ENCODE measurements around the gene CLASP1. TPM values are rescaled to one million over a fixed set of nuclear protein-coding genes. Genes with fewer than 3 reads are reported as not detected.

CLASP1 gene
- total RNA-seq, 1 donor from 2014 or later, result 163 TPM

GRCh38 chr2:121577381-121577780 lies 71.9 kb downstream of the CLASP1 start:
- Mint-ChIP-seq H3K9me3 (ENCODE audit: unreplicated experiment) (peaks cover 3% of the 10 kb centered on the region), H3K36me3 (ENCODE audit: unreplicated experiment) (no peaks in the 10 kb centered on the region), H3K4me3 (ENCODE audit: unreplicated experiment) (peak overlapping the region; percentile 32), H3K27me3 (ENCODE audit: unreplicated experiment) (no peaks in the 10 kb centered on the region), H3K27ac (ENCODE audit: unreplicated experiment) (peak overlapping the region; percentile 24), H3K4me1 (ENCODE audit: low read depth, unreplicated experiment) (peaks cover 38% of the 10 kb centered on the region)
- DNase-seq, result no peak
- TF ChIP-seq CTCF (IDR thresholded peaks at IDR 0.05; ENCODE audit: partially characterized antibody, unreplicated experiment), result no peak

GRCh38 chr2:121576263-121576662 lies 73.0 kb downstream of the CLASP1 start:
- no peaks in the 10 kb centered on the region for H3K27me3 Mint-ChIP-seq (ENCODE audit: unreplicated experiment)
- H3K4me1 Mint-ChIP-seq (ENCODE audit: low read depth, unreplicated experiment), result peaks cover 44% of the 10 kb centered on the region
- no peak overlapping the region for H3K4me3 Mint-ChIP-seq (ENCODE audit: unreplicated experiment)
- peaks cover 3% of the 10 kb centered on the region for H3K9me3 Mint-ChIP-seq (ENCODE audit: unreplicated experiment)
- no peak overlapping the region for H3K27ac Mint-ChIP-seq (ENCODE audit: unreplicated experiment)
- no peak for TF ChIP-seq CTCF (IDR thresholded peaks at IDR 0.05; ENCODE audit: partially characterized antibody, unreplicated experiment)
- no peaks in the 10 kb centered on the region for H3K36me3 Mint-ChIP-seq (ENCODE audit: unreplicated experiment)
- no peak for DNase-seq

GRCh38 chr2:121575800-121576199 lies 73.5 kb downstream of the CLASP1 start:
- H3K4me3 Mint-ChIP-seq (ENCODE audit: unreplicated experiment), result no peak overlapping the region
- DNase-seq, result no peak
- no peaks in the 10 kb centered on the region for H3K36me3 Mint-ChIP-seq (ENCODE audit: unreplicated experiment)
- peaks cover 43% of the 10 kb centered on the region for H3K4me1 Mint-ChIP-seq (ENCODE audit: low read depth, unreplicated experiment)
- H3K27ac Mint-ChIP-seq (ENCODE audit: unreplicated experiment), result no peak overlapping the region
- H3K27me3 Mint-ChIP-seq (ENCODE audit: unreplicated experiment), result no peaks in the 10 kb centered on the region
- TF ChIP-seq CTCF (IDR thresholded peaks at IDR 0.05; ENCODE audit: partially characterized antibody, unreplicated experiment), result no peak
- peaks cover 3% of the 10 kb centered on the region for H3K9me3 Mint-ChIP-seq (ENCODE audit: unreplicated experiment)

GRCh38 chr2:121570667-121571055 lies 78.6 kb downstream of the CLASP1 start:
- no peak for TF ChIP-seq CTCF (IDR thresholded peaks at IDR 0.05; ENCODE audit: partially characterized antibody, unreplicated experiment)
- no peaks in the 10 kb centered on the region for H3K27me3 Mint-ChIP-seq (ENCODE audit: unreplicated experiment)
- peaks cover 50% of the 10 kb centered on the region for H3K4me1 Mint-ChIP-seq (ENCODE audit: low read depth, unreplicated experiment)
- peaks cover 4% of the 10 kb centered on the region for H3K9me3 Mint-ChIP-seq (ENCODE audit: unreplicated experiment)
- H3K27ac Mint-ChIP-seq (ENCODE audit: unreplicated experiment), result peak overlapping the region; percentile 60
- no peaks in the 10 kb centered on the region for H3K36me3 Mint-ChIP-seq (ENCODE audit: unreplicated experiment)
- no peak for DNase-seq
- H3K4me3 Mint-ChIP-seq (ENCODE audit: unreplicated experiment), result peak overlapping the region; percentile 56

- Mint-ChIP-seq H3K27me3 (ENCODE audit: unreplicated experiment) (no peaks in the 10 kb centered on the region), H3K27ac (ENCODE audit: unreplicated experiment) (peak overlapping the region; percentile 60), H3K9me3 (ENCODE audit: unreplicated experiment) (peaks cover 4% of the 10 kb centered on the region), H3K36me3 (ENCODE audit: unreplicated experiment) (no peaks in the 10 kb centered on the region), H3K4me1 (ENCODE audit: low read depth, unreplicated experiment) (peaks cover 55% of the 10 kb centered on the region), H3K4me3 (ENCODE audit: unreplicated experiment) (peak overlapping the region; percentile 72)
- DNase-seq, result no peak
- TF ChIP-seq CTCF (IDR thresholded peaks at IDR 0.05; ENCODE audit: partially characterized antibody, unreplicated experiment), result no peak
These were observed 79.1 kb downstream of the CLASP1 start for GRCh38 chr2:121570036-121570666.

All from glutamatergic neuron (in vitro differentiated cells).